CD1c-positive myeloid dendritic cell (primary cell): Measurements from ENCODE around the gene FNDC8.
A peak's percentile ranks its signal among the peaks of the same experiment; 100 is the strongest.
"Not testable (repeated sequence)": the region's sequence is repeated elsewhere in the genome, so short reads cannot be mapped to it uniquely, and the experiment has no call there.

Experiments
- DNase-seq: peaks from one replicate; pipeline ENCODE4 v3.0.0-alpha.2; 2016; ENCODE audit errors: extremely low spot score

The FNDC8 gene

DNA sequence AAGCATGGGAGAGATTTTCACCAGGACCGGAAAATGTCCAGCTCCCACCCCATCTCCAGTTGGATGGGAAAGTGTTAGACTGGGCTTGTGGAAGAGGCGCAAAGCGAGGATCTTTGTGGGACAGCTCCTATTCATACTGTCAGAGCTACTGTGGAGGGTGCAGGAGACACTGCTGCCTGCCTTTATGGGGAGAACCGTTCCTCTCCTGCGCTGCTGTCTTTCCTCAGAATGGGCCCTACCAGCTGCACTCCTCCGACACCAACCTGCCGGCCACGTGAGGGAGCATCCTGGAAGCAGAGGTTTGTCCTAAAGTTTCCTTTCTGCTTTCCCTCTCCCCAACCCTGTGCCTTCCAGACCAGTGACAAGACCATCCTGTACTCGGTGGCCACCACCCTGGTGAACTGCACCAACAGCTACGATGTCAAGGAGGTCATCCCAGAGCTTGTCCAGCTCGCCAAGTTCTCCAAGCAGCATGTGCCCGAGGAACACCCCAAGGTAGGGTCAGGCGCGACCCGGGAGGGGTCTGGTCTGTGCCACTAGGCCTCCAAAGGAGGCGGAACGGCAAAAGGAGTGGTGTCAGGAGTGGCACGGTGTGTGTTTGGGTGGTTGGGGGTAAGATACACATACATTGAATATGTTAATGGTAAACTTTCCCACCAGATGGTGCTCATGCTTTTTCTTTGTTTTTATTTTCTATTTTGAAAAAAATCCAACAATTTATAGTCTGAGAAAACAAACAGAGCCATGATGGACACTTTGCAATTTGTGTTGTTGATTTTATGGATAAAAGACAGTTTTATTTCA is 49.8 kb downstream of the FNDC8 start:
- peak; percentile 50 for DNase-seq

DNA sequence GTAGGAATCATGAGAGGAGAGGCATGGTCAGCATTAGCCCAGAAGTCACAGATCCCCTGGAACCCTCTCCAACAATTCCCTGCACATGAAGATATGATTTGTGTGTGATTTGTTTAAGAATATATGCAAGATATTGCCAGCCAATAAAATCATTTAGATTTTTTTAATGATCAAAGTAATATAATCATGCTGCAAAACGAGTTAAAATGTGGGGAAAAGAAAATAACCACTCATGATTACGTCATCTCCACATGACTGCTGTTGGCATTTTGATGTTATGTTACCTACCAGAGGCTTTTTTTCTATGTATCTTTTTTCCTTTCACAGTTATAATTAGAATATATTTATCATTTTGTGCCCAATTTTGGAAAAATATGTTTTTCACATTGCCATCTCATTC is 50.4 kb downstream of the FNDC8 start:
- no peak for DNase-seq

DNA sequence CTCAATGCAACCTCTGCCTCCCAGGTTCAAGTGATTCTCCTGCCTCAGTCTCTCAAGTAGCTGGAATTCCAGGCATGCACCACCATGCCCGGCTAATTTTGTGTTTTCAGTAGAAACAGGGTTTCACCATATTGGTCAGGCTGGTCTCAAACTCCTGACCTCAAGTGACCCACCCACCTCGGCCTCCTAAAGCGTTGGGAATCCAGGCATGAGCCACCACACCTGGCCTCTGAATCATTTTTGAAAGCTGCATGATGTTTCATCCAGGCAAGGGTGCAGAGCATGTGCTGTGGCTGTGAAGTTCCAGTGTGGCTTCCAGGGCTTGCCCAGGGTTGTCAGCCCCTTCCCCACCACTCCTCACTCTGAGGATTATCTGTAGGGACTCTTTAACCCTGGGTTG is 50.9 kb downstream of the FNDC8 start:
- not testable (repeated sequence) for DNase-seq

DNA sequence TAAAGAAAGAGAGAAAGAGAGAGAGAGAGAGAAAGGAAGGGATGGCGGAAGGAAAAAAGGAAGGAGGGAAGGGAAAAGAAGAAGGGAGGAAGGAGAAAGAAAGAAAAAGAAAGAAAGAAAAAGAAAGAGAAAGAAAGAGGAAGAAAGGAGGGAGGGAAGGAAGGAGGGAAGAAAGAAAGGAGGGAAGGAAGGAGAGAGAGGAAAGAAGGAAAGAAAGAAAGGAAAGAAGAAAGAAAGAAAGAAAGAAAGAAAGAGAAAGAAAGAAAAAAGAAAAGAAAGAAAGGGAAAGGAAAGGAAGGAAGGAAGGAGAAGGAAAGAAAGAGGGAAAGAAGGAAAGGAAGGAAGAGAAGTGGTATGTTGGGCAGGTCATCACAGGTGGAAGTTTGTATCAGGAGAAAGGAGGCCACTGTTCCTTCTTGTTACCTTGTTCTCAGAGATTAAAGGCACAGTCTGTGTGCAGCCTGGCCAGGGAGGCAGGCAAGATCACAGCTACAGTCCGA is 53.5 kb downstream of the FNDC8 start:
- no peak for DNase-seq

DNA sequence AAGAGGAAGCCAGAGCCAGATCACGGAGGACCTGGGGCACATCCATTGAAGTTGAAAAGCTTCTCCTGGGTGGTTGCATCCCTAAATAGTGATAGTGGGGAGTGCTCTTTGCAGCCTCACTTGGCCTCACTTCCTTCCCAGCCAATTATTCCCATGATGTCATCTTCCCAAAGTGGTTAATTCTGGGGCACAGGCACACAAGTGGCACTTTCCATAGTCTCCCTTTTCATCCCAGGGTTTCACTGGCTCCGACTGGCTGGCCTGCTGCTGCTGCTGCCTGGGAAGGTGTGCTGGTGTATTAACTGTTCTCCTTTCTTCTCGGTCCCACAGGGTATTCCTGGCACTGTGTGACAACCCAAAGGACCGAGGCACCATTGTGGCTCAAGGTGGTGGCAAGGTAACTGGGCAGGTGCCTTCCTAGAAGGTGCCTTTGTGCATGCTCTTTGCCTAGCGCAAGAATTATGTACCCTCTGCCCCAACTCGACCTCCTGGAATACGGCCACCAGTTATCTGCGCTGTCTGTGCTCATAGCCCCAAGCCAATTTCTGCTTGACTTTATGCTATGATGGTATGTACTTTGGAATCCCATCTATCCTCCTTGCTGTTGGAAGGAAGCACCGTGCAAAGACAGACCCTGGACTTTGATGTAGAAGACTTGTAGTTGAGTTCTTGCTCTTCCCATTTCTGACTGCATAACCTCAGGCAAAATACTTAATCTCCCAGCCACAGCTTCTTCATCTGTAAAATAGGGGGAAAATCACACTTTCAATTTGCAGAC is 54.4 kb downstream of the FNDC8 start:
- DNase-seq: no peak

DNA sequence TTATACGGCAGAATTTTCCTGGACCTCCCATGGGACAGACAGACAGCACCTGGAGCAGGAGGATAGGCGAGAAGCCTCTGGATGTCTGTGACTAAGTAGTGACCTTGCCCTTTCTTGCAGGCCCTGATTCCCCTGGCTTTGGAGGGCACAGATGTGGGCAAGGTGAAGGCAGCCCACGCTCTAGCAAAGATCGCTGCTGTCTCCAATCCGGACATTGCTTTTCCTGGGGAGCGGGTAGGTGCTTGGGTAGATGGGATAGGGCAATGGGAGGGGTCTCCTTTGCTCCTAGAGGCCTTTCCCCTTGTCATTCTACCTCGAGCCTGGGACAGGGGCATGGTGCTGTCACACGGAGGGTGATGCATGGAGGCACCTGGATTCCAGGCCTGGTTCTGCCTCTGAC is 55.5 kb downstream of the FNDC8 start:
- DNase-seq: no peak

DNA sequence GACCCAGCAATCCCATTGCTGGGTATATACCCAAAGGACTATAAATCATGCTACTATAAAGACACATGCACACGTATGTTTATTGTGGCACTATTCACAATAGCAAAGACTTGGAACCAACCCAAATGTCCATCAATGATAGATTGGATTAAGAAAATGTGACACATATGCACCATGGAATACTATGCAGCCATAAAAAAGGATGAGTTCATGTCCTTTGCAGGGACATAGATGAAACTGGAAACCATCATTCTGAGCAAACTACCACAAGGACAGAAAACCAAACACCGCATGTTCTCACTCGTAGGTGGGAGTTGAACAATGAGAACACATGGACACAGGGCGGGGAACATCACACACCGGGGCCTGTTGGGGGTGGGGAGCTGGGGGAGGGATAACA is 58.0 kb downstream of the FNDC8 start:
- DNase-seq: not testable (repeated sequence)
